Right atrium auricular region (tissue), 2 donors: ENCODE results near the gene POMC. TPM values are rescaled to one million over a fixed set of nuclear protein-coding genes. Genes with fewer than 3 reads are reported as not detected.

Experiments used
- total RNA-seq, 2 donors: library from RNA; depleted of rRNA; stranded (reverse); fragments of >200 nt; gene quantifications; one replicate each; pipeline ENCODE4 v1.1.0, GENCODE V29; 2016

The POMC gene
- total RNA-seq, 2 donors from 2014 or later, result 9.0 to 12.6 TPM

Other genes starting within 250 kb of the POMC start
- 10 to 100 TPM; 14.1 to 28.4 TPM for gene ADCY3, start 248.3 kb downstream of the POMC start, total RNA-seq
- 1 to 10 TPM; 7.3 to 7.5 TPM for gene DNAJC27, start 196.6 kb downstream of the POMC start, total RNA-seq
- gene EFR3B, start 126.5 kb downstream of the POMC start, total RNA-seq, result 10 to 100 TPM in 1 of 2 donors, 1 to 10 TPM in 1; 2.6 to 10.8 TPM
- gene DNMT3A, start 173.3 kb upstream of the POMC start, total RNA-seq, result 1 to 10 TPM; 6.0 to 8.1 TPM